ENCODE results near the gene CDHR3.

- no peak for TF ChIP-seq POLR2AphosphoS5 (IDR thresholded peaks at IDR 0.05)
- TF ChIP-seq, protein P1, sequence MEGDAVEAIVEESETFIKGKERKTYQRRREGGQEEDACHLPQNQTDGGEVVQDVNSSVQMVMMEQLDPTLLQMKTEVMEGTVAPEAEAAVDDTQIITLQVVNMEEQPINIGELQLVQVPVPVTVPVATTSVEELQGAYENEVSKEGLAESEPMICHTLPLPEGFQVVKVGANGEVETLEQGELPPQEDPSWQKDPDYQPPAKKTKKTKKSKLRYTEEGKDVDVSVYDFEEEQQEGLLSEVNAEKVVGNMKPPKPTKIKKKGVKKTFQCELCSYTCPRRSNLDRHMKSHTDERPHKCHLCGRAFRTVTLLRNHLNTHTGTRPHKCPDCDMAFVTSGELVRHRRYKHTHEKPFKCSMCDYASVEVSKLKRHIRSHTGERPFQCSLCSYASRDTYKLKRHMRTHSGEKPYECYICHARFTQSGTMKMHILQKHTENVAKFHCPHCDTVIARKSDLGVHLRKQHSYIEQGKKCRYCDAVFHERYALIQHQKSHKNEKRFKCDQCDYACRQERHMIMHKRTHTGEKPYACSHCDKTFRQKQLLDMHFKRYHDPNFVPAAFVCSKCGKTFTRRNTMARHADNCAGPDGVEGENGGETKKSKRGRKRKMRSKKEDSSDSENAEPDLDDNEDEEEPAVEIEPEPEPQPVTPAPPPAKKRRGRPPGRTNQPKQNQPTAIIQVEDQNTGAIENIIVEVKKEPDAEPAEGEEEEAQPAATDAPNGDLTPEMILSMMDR (IDR thresholded peaks at IDR 0.05) = no peak
Measured at GRCh38 chr7:106018566-106019469, 55.8 kb downstream of the CDHR3 start.

Data from prostate gland (tissue), 2 donors.